GM18867 (cell line): ENCODE results near the gene CST5.
"Not testable (repeated sequence)": the region's sequence is repeated elsewhere in the genome, so short reads cannot be mapped to it uniquely, and the experiment has no call there.

Experiments
- ATAC-seq: cut with Tn5 transposase; IDR thresholded peaks from one replicate; pipeline ENCODE4 v1.9.1; 2021; ENCODE audit warnings: mild to moderate bottlenecking, moderate library complexity; ENCODE audit not compliant: unreplicated experiment

The CST5 gene

DNA sequence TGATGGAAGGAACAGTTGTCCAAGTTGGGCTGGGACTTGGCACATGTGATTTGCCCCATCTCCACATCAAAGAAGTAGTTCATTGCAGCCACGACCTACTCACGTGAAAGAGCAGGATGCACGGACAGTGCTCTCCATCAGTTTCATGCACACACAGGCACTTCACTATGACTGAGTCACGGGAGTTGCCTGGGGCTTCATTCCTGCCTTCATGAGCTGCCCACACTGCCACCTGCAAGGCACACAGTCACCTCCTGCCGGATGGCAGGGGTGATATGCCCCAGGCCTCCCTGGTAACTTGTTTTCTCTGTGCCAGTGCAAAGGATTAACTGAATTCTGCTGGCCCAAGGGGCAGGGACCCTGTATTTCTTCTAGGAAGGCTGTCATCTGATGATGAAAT, 22.8 kb downstream of the CST5 start:
- ATAC-seq, result no peak

DNA sequence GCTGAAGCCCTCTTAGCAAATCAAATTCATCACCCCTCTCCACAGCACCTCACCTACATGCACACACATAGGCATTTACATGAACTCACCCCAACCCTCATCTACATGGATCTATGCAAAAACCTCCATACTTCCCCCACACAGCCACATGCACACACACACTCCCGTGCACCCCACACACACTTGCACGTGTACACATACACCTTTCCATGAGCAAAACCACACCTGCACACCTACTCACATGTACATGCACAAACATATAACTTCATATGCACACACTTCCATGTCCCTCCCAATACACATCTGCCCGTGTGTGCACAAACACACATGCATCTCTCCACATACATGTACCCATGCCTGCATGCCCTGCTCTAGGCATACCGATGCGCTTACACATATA, 23.3 kb downstream of the CST5 start:
- no peak for ATAC-seq

DNA sequence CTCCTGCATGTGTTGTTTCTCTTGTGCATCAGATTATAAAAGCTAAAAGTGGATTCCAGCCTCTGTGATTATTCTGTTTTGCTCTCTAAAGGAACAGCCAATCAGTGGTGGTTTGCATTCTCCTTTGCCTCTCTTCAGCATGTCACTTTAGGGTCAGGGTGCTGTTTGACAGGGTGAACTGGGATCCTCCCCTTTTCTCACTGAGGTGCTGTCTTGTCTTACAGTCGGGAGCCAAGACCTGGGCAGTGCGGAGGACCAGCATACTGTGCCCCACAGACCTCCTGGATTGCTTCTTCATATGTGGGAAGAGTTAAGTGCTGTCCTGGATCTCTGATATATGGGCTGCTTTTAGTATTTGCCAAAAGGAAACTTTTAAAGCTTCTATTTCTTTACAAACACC, 37.9 kb downstream of the CST5 start:
- no peak for ATAC-seq

DNA sequence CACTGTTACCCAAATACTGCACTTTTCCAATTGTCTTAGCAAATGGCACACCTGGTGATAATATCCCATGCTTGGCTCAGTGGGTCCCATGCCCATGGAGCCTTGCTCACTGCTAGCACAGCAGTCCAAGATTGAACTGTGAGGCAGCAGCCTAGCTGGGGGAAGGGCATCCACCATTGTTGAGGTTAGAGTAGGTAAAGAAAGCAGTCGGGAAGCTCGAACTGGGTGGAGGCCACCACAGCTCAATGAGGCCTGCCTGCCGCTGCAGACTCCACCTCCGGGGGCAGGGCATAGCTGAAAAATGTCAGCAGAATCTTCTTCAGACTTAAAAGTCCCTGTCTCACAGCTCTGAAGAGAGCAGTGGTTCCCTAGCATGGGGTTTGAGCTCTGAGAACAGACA, 43.8 kb downstream of the CST5 start:
- ATAC-seq, result no peak

DNA sequence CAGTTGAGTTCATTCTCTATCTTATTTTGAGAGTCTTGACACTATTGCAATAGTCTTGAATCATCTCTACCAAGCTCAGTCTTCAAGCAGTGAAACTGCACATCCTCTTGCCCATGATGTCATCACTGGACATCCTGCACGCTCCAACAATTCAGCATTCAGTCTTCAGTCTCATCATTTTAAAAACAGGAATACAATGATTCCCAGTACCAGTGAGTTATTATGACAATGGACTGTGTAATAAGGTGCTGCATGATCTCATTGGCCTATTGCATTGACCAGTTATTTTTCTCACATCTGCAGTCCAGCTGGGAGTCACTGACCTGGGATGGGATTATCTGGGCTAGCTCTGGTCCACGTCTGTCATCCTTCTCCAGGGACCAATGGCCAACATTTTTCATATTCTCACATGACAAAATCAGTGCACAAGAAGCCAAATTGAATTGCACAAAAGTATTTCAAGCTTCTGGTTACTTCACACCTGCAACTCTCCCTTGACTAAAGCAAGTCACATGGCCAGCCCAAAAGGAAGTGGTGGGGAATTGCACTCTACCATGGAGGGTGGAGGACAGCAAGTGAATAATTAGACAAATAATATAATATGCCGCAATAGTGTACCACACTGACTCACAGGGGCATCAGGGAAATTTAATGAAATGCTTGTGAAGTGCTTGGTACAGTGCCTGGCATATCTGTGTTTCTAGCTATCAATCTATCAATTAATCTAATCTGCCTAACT, 46.6 kb downstream of the CST5 start:
- no peak for ATAC-seq

DNA sequence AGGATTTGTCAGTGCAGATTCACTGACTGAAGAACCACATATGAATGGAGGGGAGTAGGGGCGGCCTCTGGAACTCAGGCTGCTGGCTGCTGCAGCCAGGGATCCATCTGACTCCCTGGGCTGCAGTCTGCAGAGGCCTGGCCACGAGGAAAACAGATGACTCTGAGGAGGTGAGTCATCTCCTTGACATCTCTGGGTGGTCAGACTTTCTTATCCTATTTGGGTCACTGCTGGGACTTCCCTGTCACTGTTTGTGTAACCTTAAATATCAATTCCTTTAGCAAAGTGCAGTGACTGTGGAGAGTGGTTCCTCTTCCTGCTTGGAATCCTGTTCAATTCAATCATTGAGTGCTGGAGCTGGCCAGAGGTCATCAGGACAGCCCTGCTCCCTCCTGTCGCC, 47.6 kb downstream of the CST5 start:
- ATAC-seq, result not testable (repeated sequence)

DNA sequence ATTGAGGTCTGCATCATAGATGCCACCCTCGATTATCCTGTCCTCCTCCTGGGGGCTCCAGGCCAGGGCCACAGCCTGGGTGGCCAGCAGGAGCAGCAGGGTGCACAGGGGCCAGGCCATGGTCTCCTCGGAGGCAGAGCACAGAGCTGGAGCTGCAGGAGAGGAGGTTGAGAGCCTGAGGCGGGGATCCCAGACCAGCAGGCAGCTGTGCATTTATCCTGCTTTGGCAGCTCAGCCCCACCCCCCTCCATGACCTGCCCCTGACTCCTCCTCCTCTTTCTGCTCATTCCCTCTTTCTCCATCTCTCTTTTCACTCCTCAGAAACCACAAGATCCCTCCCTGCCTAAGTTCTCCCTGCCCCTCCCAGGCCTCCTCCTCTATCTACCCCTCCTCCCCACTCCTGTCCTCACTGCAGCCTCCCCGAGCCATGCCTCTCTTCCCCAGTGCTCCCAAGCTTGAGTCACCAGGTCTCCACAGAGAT, 53.0 kb downstream of the CST5 start, which contains the start of gene CST2:
TSS of gene CST2 (minus strand) at position 189 of the 481 bp plus-strand sequence. CDS start at position 120, 69 bp downstream.
- no peak for ATAC-seq
